ENCODE data around the gene DNAH6.

The DNAH6 gene

GRCh38 chr2:84776011-84776410 lies 259.7 kb downstream of the DNAH6 start:
- CTCF ChIA-PET: no interaction called here
- POLR2A ChIA-PET: no interaction called here
- TF ChIP-seq NFRKB (IDR thresholded peaks at IDR 0.05): no peak
- TF ChIP-seq HDGF (IDR thresholded peaks at IDR 0.05; ENCODE audit: borderline replicate concordance): no peak
- no peak for TF ChIP-seq FOXM1 (IDR thresholded peaks at IDR 0.05; ENCODE audit: borderline replicate concordance)
- DNase-seq (ENCODE audit: extremely low spot score): no peak

- CTCF ChIA-PET: no interaction called here
- no peak for TF ChIP-seq ARNT (IDR thresholded peaks at IDR 0.05)
- no peak for TF ChIP-seq TARDBP (IDR thresholded peaks at IDR 0.05)
- TF ChIP-seq ZNF384 (IDR thresholded peaks at IDR 0.05): no peak
- TF ChIP-seq BHLHE40 (IDR thresholded peaks at IDR 0.05; ENCODE audit: borderline replicate concordance): no peak
- TF ChIP-seq SUZ12 (IDR thresholded peaks at IDR 0.05): no peak
- TF ChIP-seq FOXA1 (IDR thresholded peaks at IDR 0.05): no peak
- no peak for TF ChIP-seq SP1 (IDR thresholded peaks at IDR 0.05)
- TF ChIP-seq PKNOX1 (IDR thresholded peaks at IDR 0.05): no peak
- no peak for TF ChIP-seq L3MBTL2 (conservative IDR thresholded peaks at IDR 0.05)
- TF ChIP-seq FOXM1 (IDR thresholded peaks at IDR 0.05; ENCODE audit: borderline replicate concordance): no peak
- DNase-seq (ENCODE audit: extremely low spot score): no peak
Observed at GRCh38 chr2:84778911-84779690, 262.8 kb downstream of the DNAH6 start.

GRCh38 chr2:84779781-84780180 lies 263.5 kb downstream of the DNAH6 start:
- ChIA-PET CTCF (no interaction called here), POLR2A (interaction anchor here (0.7 kb wide), 1 partner anchor 85 kb away, joined by 3 read pairs; no protein-coding TSS in a partner anchor)
- no peak for DNase-seq (ENCODE audit: extremely low spot score)

More at GRCh38 chr2:84778911-84779690, 262.8 kb downstream of the DNAH6 start:
- POLR2A ChIA-PET: interaction anchor here (0.7 kb wide), 1 partner anchor 84 kb away, joined by 3 read pairs; no protein-coding TSS in a partner anchor

GRCh38 chr2:84781942-84782716 lies 265.8 kb downstream of the DNAH6 start:
- no peak for DNase-seq (ENCODE audit: extremely low spot score)
- CTCF ChIA-PET: no interaction called here
- TF ChIP-seq ARNT (IDR thresholded peaks at IDR 0.05) (no peak), FOXA1 (IDR thresholded peaks at IDR 0.05) (no peak), TARDBP (IDR thresholded peaks at IDR 0.05) (no peak), CTBP1 (IDR thresholded peaks at IDR 0.05; ENCODE audit: borderline replicate concordance) (no peak), HDGF (IDR thresholded peaks at IDR 0.05; ENCODE audit: borderline replicate concordance) (no peak), BHLHE40 (IDR thresholded peaks at IDR 0.05; ENCODE audit: borderline replicate concordance) (no peak), SP1 (IDR thresholded peaks at IDR 0.05) (no peak)
- POLR2A ChIA-PET: no interaction called here

More at GRCh38 chr2:84779781-84780180, 263.5 kb downstream of the DNAH6 start:
- TF ChIP-seq HDGF (IDR thresholded peaks at IDR 0.05; ENCODE audit: borderline replicate concordance) (no peak), FOXK2 (IDR thresholded peaks at IDR 0.05) (no peak), BHLHE40 (IDR thresholded peaks at IDR 0.05; ENCODE audit: borderline replicate concordance) (no peak), ARNT (IDR thresholded peaks at IDR 0.05) (no peak), SP1 (IDR thresholded peaks at IDR 0.05) (no peak)

GRCh38 chr2:84782717-84783442 lies 266.6 kb downstream of the DNAH6 start:
- TF ChIP-seq SP1 (IDR thresholded peaks at IDR 0.05): no peak
- no peak for TF ChIP-seq PKNOX1 (IDR thresholded peaks at IDR 0.05)
- no peak for TF ChIP-seq FOXK2 (IDR thresholded peaks at IDR 0.05)
- no peak for TF ChIP-seq FOXA1 (IDR thresholded peaks at IDR 0.05)
- TF ChIP-seq FOXM1 (IDR thresholded peaks at IDR 0.05; ENCODE audit: borderline replicate concordance): no peak
- TF ChIP-seq SUZ12 (IDR thresholded peaks at IDR 0.05): no peak
- ChIA-PET CTCF (no interaction called here), POLR2A (no interaction called here)
- DNase-seq (ENCODE audit: extremely low spot score): no peak

- CTCF ChIA-PET: no interaction called here
- DNase-seq (ENCODE audit: extremely low spot score): no peak
- POLR2A ChIA-PET: no interaction called here
- TF ChIP-seq NFRKB (IDR thresholded peaks at IDR 0.05): no peak
- TF ChIP-seq PKNOX1 (IDR thresholded peaks at IDR 0.05): no peak
- no peak for TF ChIP-seq L3MBTL2 (conservative IDR thresholded peaks at IDR 0.05)
- TF ChIP-seq FOXM1 (IDR thresholded peaks at IDR 0.05; ENCODE audit: borderline replicate concordance): no peak
- TF ChIP-seq FOXA1 (IDR thresholded peaks at IDR 0.05): no peak
- no peak for TF ChIP-seq TARDBP (IDR thresholded peaks at IDR 0.05)
- TF ChIP-seq ELF4 (IDR thresholded peaks at IDR 0.05): no peak
- TF ChIP-seq LEF1 (IDR thresholded peaks at IDR 0.05; ENCODE audit: borderline replicate concordance): no peak
- TF ChIP-seq HDGF (IDR thresholded peaks at IDR 0.05; ENCODE audit: borderline replicate concordance): no peak
- TF ChIP-seq SP1 (IDR thresholded peaks at IDR 0.05): no peak
- TF ChIP-seq CTBP1 (IDR thresholded peaks at IDR 0.05; ENCODE audit: borderline replicate concordance): no peak
- no peak for TF ChIP-seq ARNT (IDR thresholded peaks at IDR 0.05)
- TF ChIP-seq BHLHE40 (IDR thresholded peaks at IDR 0.05; ENCODE audit: borderline replicate concordance): no peak
- no peak for TF ChIP-seq SUZ12 (IDR thresholded peaks at IDR 0.05)
- TF ChIP-seq ZNF384 (IDR thresholded peaks at IDR 0.05): no peak
- TF ChIP-seq FOXK2 (IDR thresholded peaks at IDR 0.05): no peak
Observed at GRCh38 chr2:84785950-84786349, 269.7 kb downstream of the DNAH6 start.

Data from HEK293T (cell line).